Measurements from ENCODE around the gene EXOC3. TPM values are rescaled to one million over a fixed set of nuclear protein-coding genes. Genes with fewer than 3 reads are reported as not detected.

Gene EXOC3
- total RNA-seq, 2 donors from 2014 or later: 38.6 to 53.7 TPM

DNA sequence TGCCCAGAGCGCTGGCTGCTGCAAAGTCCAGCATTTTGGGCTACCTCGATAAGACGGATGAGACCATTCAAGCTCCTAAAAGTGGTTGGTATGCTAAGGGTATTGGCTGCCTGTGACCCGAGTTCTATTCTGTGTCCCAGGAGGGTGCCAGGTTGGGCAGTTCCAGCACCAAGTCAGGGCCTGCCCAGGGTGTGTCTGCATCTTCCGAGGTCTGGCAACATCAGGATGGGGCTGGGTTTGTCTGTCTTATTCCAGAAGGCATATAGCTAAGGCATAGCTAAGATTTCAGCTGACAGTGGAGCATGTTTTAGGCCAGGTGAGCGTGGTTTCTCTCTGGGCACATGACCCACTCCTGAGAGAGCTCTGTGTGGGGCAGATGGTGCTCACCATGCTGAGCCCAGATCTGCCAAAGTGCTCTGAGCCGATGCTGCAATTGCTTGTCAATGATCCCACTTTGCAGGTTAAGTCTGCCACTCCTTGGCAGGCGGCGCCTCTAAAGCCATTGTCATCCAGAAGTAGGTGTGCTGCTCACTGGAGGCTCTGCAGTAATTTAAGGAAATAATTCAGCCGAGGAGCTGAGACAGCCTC is 73.5 kb downstream of the EXOC3 start:
- H3K27me3 Mint-ChIP-seq (ENCODE audit: insufficient read depth): peaks cover 32% of the 10 kb centered on the region
- H3K4me3 Mint-ChIP-seq: no peak overlapping the region
- H3K27ac Mint-ChIP-seq: no peak overlapping the region
- WGBS, 2 experiments (ENCODE audit: insufficient coverage in 1 of 2, insufficient read length in 1 of 2): 88 to 90% methylated on average over 10 of the region's 10 CpGs
- Histone ChIP-seq H3K4me1 (ENCODE audit: control insufficient read depth, insufficient read depth, low read length) (peaks cover 6% of the 10 kb centered on the region), H3K27ac (ENCODE audit: low read depth, low read length) (no peak overlapping the region), H3K27me3 (ENCODE audit: control insufficient read depth, insufficient read depth, low read length, poor library complexity, severe bottlenecking) (peaks cover 24% of the 10 kb centered on the region), H3K9ac (ENCODE audit: extremely low read depth, low read length, poor library complexity, severe bottlenecking) (no peak overlapping the region), H3K4me3 (ENCODE audit: low read length) (no peak overlapping the region), H3K9me3 (ENCODE audit: control insufficient read depth, low read length) (no peaks in the 10 kb centered on the region), H3K36me3 (ENCODE audit: control insufficient read depth, insufficient read depth, low read length) (no peaks in the 10 kb centered on the region)
- TF ChIP-seq, protein P1, sequence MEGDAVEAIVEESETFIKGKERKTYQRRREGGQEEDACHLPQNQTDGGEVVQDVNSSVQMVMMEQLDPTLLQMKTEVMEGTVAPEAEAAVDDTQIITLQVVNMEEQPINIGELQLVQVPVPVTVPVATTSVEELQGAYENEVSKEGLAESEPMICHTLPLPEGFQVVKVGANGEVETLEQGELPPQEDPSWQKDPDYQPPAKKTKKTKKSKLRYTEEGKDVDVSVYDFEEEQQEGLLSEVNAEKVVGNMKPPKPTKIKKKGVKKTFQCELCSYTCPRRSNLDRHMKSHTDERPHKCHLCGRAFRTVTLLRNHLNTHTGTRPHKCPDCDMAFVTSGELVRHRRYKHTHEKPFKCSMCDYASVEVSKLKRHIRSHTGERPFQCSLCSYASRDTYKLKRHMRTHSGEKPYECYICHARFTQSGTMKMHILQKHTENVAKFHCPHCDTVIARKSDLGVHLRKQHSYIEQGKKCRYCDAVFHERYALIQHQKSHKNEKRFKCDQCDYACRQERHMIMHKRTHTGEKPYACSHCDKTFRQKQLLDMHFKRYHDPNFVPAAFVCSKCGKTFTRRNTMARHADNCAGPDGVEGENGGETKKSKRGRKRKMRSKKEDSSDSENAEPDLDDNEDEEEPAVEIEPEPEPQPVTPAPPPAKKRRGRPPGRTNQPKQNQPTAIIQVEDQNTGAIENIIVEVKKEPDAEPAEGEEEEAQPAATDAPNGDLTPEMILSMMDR (conservative IDR thresholded peaks at IDR 0.05): no peak
- H3K36me3 Mint-ChIP-seq (ENCODE audit: low read depth): no peaks in the 10 kb centered on the region
- peaks cover 16% of the 10 kb centered on the region for H3K4me1 Mint-ChIP-seq
- no peak for DNase-seq
- H3K9me3 Mint-ChIP-seq: no peaks in the 10 kb centered on the region

Other genes starting within 250 kb of the EXOC3 start
- gene CCDC127, start 225.0 kb upstream of the EXOC3 start, total RNA-seq: 1 to 10 TPM; 8.4 to 9.7 TPM
- gene SDHA, start 224.9 kb upstream of the EXOC3 start, total RNA-seq: 10 to 100 TPM; 61.6 to 73.1 TPM
- gene PDCD6, start 171.5 kb upstream of the EXOC3 start, total RNA-seq: 10 to 100 TPM; 69.2 to 80.9 TPM
- 1 to 10 TPM; 1.4 to 2.0 TPM for gene AHRR, start 121.5 kb upstream of the EXOC3 start, total RNA-seq
- gene SLC9A3, start 81.3 kb downstream of the EXOC3 start, total RNA-seq: 1 to 10 TPM; 1.3 to 1.5 TPM
- gene CEP72, start 169.2 kb downstream of the EXOC3 start, total RNA-seq: 10 to 100 TPM; 35.6 to 36.5 TPM